SK-N-SH treated with all-trans-retinoic acid at 6 μM for 48 hours (cell line): ENCODE data around the gene PIGZ.

Experiments used
- ATAC-seq: fragments of 200-7000 bp; cut with Tn5 transposase; 3 replicates; pipeline ENCODE4 v1.9.1; 2020; ENCODE audit warnings: mild to moderate bottlenecking, moderate library complexity
- ARNTL ChIP-seq: fragments of 450-650 bp; formaldehyde crosslinking; IDR thresholded peaks from 2 replicates; pipeline ENCODE4 v1.5.0; 2020; ENCODE audit warnings: low read depth, mild to moderate bottlenecking, moderate library complexity, borderline replicate concordance
- BACH2 ChIP-seq: fragments of 250-450 bp; sonication (Bioruptor Pico); IDR thresholded peaks from 2 replicates; pipeline ENCODE4 v1.9.0; 2021; ENCODE audit warnings: mild to moderate bottlenecking, borderline replicate concordance
- CREB5 ChIP-seq: fragments of 250-450 bp; sonication (Bioruptor Pico); IDR thresholded peaks from 2 replicates; pipeline ENCODE4 v1.5.1; 2020; ENCODE audit warnings: low read depth, mild to moderate bottlenecking, moderate library complexity
- CSDC2 ChIP-seq: fragments of 250-450 bp; sonication (Bioruptor Pico); IDR thresholded peaks from 2 replicates; pipeline ENCODE4 v1.5.0; 2020; ENCODE audit warnings: mild to moderate bottlenecking, moderate library complexity
- ESRRG ChIP-seq: fragments of 250-450 bp; sonication (Bioruptor Pico); IDR thresholded peaks from 2 replicates; pipeline ENCODE4 v1.6.1; 2021; ENCODE audit warnings: mild to moderate bottlenecking
- GLIS3 ChIP-seq: fragments of 250-450 bp; sonication (Bioruptor Pico); IDR thresholded peaks from 2 replicates; pipeline ENCODE4 v1.5.0; 2020; ENCODE audit warnings: mild to moderate bottlenecking, moderate library complexity
- ISL1 ChIP-seq: fragments of 250-450 bp; sonication (Bioruptor Pico); IDR thresholded peaks from 2 replicates; pipeline ENCODE4 v2.1.2; 2022; ENCODE audit warnings: mild to moderate bottlenecking, moderate library complexity
- OSR1 ChIP-seq: fragments of 250-450 bp; sonication (Bioruptor Pico); IDR thresholded peaks from 2 replicates; pipeline ENCODE4 v1.8.0; 2022; ENCODE audit warnings: moderate library complexity, mild to moderate bottlenecking, inconsistent platforms
- PATZ1 ChIP-seq: fragments of 250-450 bp; sonication (Bioruptor Pico); IDR thresholded peaks from 2 replicates; pipeline ENCODE4 v1.8.0; 2020; ENCODE audit warnings: mild to moderate bottlenecking, moderate library complexity, borderline replicate concordance
- RARB ChIP-seq: fragments of 250-450 bp; sonication (Bioruptor Pico); IDR thresholded peaks from 2 replicates; pipeline ENCODE4 v1.8.0; 2021; ENCODE audit warnings: mild to moderate bottlenecking, moderate library complexity
- SNAI2 ChIP-seq: fragments of 250-450 bp; sonication (Bioruptor Pico); IDR thresholded peaks from 2 replicates; pipeline ENCODE4 v1.5.0; 2020; ENCODE audit warnings: mild to moderate bottlenecking, moderate library complexity
- TCF4 ChIP-seq: fragments of 250-450 bp; sonication (Bioruptor Pico); IDR thresholded peaks from 2 replicates; pipeline ENCODE4 v1.8.0; 2021; ENCODE audit warnings: mild to moderate bottlenecking, moderate library complexity, borderline replicate concordance
- TSHZ2 ChIP-seq: fragments of 250-450 bp; sonication (Bioruptor Pico); IDR thresholded peaks from 2 replicates; pipeline ENCODE4 v1.5.0; 2020; ENCODE audit warnings: mild to moderate bottlenecking, moderate library complexity
- ZC3H10 ChIP-seq: fragments of 250-450 bp; sonication (Bioruptor Pico); IDR thresholded peaks from 2 replicates; pipeline ENCODE4 v1.5.1; 2021; ENCODE audit warnings: mild to moderate bottlenecking, moderate library complexity
- ZFP3 ChIP-seq: fragments of 250-450 bp; sonication (Bioruptor Pico); IDR thresholded peaks from 2 replicates; pipeline ENCODE4 v1.5.0; 2020; ENCODE audit warnings: mild to moderate bottlenecking, moderate library complexity
- ZFP30 ChIP-seq: fragments of 450-650 bp; formaldehyde crosslinking; IDR thresholded peaks from 2 replicates; pipeline ENCODE4 v1.5.0; 2022; ENCODE audit warnings: mild to moderate bottlenecking, moderate library complexity
- ZNF565 ChIP-seq: fragments of 450-650 bp; formaldehyde crosslinking; conservative IDR thresholded peaks from 2 replicates; pipeline ENCODE4 v1.5.0; 2020; ENCODE audit warnings: low read depth, mild to moderate bottlenecking, moderate library complexity
- ZNF8 ChIP-seq: fragments of 450-650 bp; formaldehyde crosslinking; IDR thresholded peaks from 2 replicates; pipeline ENCODE4 v1.5.0; 2020; ENCODE audit warnings: mild to moderate bottlenecking, moderate library complexity
- TF ChIP-seq, protein P1 (sequence below): fragments of 250-450 bp; sonication (Bioruptor Pico); IDR thresholded peaks from 2 replicates; pipeline ENCODE4 v1.8.0; 2021; ENCODE audit warnings: low read depth, mild to moderate bottlenecking, moderate library complexity, borderline replicate concordance

PIGZ gene

GRCh38 chr3:196989721-196990262 lies 21.2 kb upstream of the PIGZ start:
- TF ChIP-seq CREB5 (CRISPR knock-in tag): no peak
- no peak for TF ChIP-seq CSDC2 (CRISPR knock-in tag)
- TF ChIP-seq PATZ1: no peak
- TF ChIP-seq ZC3H10 (CRISPR knock-in tag): no peak
- no peak for TF ChIP-seq ESRRG
- no peak for TF ChIP-seq SNAI2 (CRISPR knock-in tag)
- TF ChIP-seq ZFP3 (CRISPR knock-in tag): no peak
- no peak for TF ChIP-seq RARB
- TF ChIP-seq, protein P1, sequence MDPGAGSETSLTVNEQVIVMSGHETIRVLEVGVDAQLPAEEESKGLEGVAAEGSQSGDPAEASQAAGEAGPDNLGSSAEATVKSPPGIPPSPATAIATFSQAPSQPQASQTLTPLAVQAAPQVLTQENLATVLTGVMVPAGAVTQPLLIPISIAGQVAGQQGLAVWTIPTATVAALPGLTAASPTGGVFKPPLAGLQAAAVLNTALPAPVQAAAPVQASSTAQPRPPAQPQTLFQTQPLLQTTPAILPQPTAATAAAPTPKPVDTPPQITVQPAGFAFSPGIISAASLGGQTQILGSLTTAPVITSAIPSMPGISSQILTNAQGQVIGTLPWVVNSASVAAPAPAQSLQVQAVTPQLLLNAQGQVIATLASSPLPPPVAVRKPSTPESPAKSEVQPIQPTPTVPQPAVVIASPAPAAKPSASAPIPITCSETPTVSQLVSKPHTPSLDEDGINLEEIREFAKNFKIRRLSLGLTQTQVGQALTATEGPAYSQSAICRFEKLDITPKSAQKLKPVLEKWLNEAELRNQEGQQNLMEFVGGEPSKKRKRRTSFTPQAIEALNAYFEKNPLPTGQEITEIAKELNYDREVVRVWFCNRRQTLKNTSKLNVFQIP (CRISPR knock-in tag): no peak
- no peak for TF ChIP-seq OSR1 (CRISPR knock-in tag)
- no peak for TF ChIP-seq TCF4 (CRISPR knock-in tag)
- TF ChIP-seq GLIS3 (CRISPR knock-in tag): no peak
- no peak for TF ChIP-seq ZNF565 (CRISPR knock-in tag)
- TF ChIP-seq ZNF8: no peak
- no peak for TF ChIP-seq ISL1
- no peak for TF ChIP-seq BACH2
- no peak for TF ChIP-seq ZFP30 (CRISPR knock-in tag)
- no peak for TF ChIP-seq ARNTL
- ATAC-seq: no peak

DNA sequence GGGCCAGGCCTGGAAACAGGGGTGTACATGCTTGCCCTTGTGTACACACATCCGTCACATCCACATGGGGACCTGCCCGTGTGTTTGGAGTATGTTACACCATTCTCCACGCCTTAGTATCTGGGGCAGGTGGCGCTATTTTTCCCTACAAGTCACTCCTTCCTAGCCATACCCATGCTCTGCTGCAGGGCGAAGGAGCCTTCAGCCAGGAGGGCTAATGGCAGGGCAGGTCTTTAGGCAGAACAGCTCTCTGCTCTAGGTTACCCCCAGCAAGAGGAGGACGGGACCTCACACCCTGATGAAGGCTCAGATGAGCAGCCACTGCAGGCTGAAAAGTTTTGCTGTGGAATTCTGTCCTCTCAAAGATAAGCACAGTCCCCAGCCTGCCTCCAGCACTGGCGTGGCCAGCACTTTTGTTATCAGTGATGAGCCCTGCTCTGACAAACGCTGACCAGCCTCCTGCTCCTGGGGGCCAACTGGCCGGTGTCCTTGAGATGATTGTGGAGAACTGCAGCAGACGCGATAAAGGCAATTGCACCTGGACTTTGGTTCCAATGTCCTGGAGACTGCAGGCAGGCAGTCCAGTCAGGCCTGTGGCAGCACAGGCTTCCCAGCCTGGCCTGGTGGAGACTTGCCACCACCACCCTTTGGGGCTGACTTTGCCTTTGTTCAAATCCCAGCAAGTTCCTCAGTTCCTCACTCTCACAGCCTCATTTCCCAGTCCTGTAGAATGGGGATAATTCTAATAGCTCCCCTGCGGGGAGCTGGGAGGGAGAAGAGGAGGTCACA lies 19.8 kb upstream of the PIGZ start:
- peak; percentile 82 for ATAC-seq

More for the DNA sequence above, 19.8 kb upstream of the PIGZ start:
- TF ChIP-seq ZC3H10 (CRISPR knock-in tag) (no peak), ARNTL (no peak), GLIS3 (CRISPR knock-in tag) (no peak), TSHZ2 (CRISPR knock-in tag) (no peak)
- TF ChIP-seq, protein P1 (CRISPR knock-in tag): no peak
